Measurements from ENCODE around the gene WDFY4.

The WDFY4 gene

GRCh38 chr10:48818861-48819520 is 134.3 kb downstream of the WDFY4 start:
- DNase-seq: no peak

GRCh38 chr10:48819783-48820182 is 135.1 kb downstream of the WDFY4 start:
- DNase-seq: no peak

GRCh38 chr10:48820231-48820630 is 135.6 kb downstream of the WDFY4 start:
- no peak for DNase-seq

- DNase-seq: no peak
These were observed 136.0 kb downstream of the WDFY4 start for GRCh38 chr10:48820699-48821098.

GRCh38 chr10:48821111-48821510 is 136.4 kb downstream of the WDFY4 start:
- no peak for DNase-seq

- DNase-seq: no peak
These were observed 137.0 kb downstream of the WDFY4 start for GRCh38 chr10:48821692-48822091.

GRCh38 chr10:48833674-48834073 is 149.0 kb downstream of the WDFY4 start:
- no peak for DNase-seq

- no peak for DNase-seq
These were observed 149.7 kb downstream of the WDFY4 start for GRCh38 chr10:48834189-48834965.

- DNase-seq: no peak
These were observed 151.1 kb downstream of the WDFY4 start for GRCh38 chr10:48835781-48836180.

GRCh38 chr10:48836605-48837004 is 151.9 kb downstream of the WDFY4 start:
- no peak for DNase-seq

- no peak for DNase-seq
These were observed 154.2 kb downstream of the WDFY4 start for GRCh38 chr10:48838834-48839233.

- DNase-seq: no peak
These were observed 155.4 kb downstream of the WDFY4 start for GRCh38 chr10:48839809-48840679.

- DNase-seq: no peak
These were observed 157.6 kb downstream of the WDFY4 start for GRCh38 chr10:48842231-48842630.

GRCh38 chr10:48843198-48843597 is 158.5 kb downstream of the WDFY4 start:
- DNase-seq: no peak

GRCh38 chr10:48844616-48845015 is 159.9 kb downstream of the WDFY4 start:
- DNase-seq: no peak

GRCh38 chr10:48845512-48845911 is 160.8 kb downstream of the WDFY4 start:
- DNase-seq: no peak

- DNase-seq: no peak
These were observed 163.0 kb downstream of the WDFY4 start for GRCh38 chr10:48847691-48848090.

GRCh38 chr10:48856855-48857254 is 172.2 kb downstream of the WDFY4 start:
- no peak for DNase-seq

GRCh38 chr10:48872234-48872633 is 187.6 kb downstream of the WDFY4 start:
- no peak for DNase-seq

GRCh38 chr10:48878091-48878490 is 193.4 kb downstream of the WDFY4 start:
- DNase-seq: no peak

- DNase-seq: no peak
These were observed 194.8 kb downstream of the WDFY4 start for GRCh38 chr10:48879451-48879850.

GRCh38 chr10:48880016-48880705 is 195.5 kb downstream of the WDFY4 start:
- DNase-seq: no peak

- DNase-seq: no peak
These were observed 197.3 kb downstream of the WDFY4 start for GRCh38 chr10:48881937-48882336.

Measured in CD4-positive, alpha-beta T cell treated with Interferon alpha-2 for 1 hour (primary cell).